ENCODE measurements around the gene PROM1. TPM values are rescaled to one million over a fixed set of nuclear protein-coding genes. Genes with fewer than 3 reads are reported as not detected.

PROM1 gene
- total RNA-seq, 1 donor from 2014 or later: 2.9 TPM

GRCh38 chr4:15961781-15962510, 121.9 kb downstream of the PROM1 start:
- Histone ChIP-seq H3K4me1 (peaks cover 8% of the 10 kb centered on the region), H3K4me3 (no peak overlapping the region), H3K27ac (replicated peaks) (no peak overlapping the region), H3K36me3 (no peaks in the 10 kb centered on the region), H3K27me3 (ENCODE audit: low read depth) (peaks cover 7% of the 10 kb centered on the region), H3K9me3 (replicated peaks) (peaks cover 6% of the 10 kb centered on the region)
- intact Hi-C loops (cut with micrococcal nuclease): no loop called here
- DNase-seq: no peak
- TF ChIP-seq, protein P1, sequence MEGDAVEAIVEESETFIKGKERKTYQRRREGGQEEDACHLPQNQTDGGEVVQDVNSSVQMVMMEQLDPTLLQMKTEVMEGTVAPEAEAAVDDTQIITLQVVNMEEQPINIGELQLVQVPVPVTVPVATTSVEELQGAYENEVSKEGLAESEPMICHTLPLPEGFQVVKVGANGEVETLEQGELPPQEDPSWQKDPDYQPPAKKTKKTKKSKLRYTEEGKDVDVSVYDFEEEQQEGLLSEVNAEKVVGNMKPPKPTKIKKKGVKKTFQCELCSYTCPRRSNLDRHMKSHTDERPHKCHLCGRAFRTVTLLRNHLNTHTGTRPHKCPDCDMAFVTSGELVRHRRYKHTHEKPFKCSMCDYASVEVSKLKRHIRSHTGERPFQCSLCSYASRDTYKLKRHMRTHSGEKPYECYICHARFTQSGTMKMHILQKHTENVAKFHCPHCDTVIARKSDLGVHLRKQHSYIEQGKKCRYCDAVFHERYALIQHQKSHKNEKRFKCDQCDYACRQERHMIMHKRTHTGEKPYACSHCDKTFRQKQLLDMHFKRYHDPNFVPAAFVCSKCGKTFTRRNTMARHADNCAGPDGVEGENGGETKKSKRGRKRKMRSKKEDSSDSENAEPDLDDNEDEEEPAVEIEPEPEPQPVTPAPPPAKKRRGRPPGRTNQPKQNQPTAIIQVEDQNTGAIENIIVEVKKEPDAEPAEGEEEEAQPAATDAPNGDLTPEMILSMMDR (IDR thresholded peaks at IDR 0.05; ENCODE audit: borderline replicate concordance): no peak

GRCh38 chr4:15958562-15958961, 125.3 kb downstream of the PROM1 start:
- intact Hi-C loops (cut with micrococcal nuclease): loop anchor here (5.0 to 10.0 kb wide), 2 partner anchors 154 to 226 kb away; no protein-coding TSS in a partner anchor
- H3K9me3 ChIP-seq (replicated peaks): no peaks in the 10 kb centered on the region
- H3K36me3 ChIP-seq: no peaks in the 10 kb centered on the region
- H3K4me1 ChIP-seq: peaks cover 8% of the 10 kb centered on the region
- H3K27me3 ChIP-seq (ENCODE audit: low read depth): peaks cover 7% of the 10 kb centered on the region
- H3K4me3 ChIP-seq: no peak overlapping the region
- TF ChIP-seq, protein P1 (IDR thresholded peaks at IDR 0.05; ENCODE audit: borderline replicate concordance): no peak
- no peak overlapping the region for H3K27ac ChIP-seq (replicated peaks)
- no peak for DNase-seq

GRCh38 chr4:15956179-15956850, 127.5 kb downstream of the PROM1 start:
- peak; percentile 66 for DNase-seq

DNA sequence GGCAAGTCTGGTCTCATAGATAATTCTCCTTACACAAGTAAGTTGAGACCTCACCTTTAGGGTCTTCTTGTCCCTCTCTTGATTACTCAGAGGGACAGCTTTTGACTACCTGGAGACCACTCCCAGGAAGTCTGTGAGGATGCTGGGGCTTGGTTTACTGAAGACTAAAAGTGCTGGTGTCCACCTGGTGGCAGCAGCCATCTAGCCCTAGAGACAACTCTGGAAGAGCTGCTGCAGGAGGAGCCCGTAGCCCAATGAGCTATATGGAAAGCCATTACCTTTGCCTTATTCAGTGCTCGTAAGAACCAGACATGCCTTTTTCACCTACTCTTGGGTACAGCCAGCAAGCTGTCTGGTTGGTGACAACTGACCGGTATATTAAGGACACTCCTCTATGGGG, 128.2 kb downstream of the PROM1 start:
- H3K27ac ChIP-seq (replicated peaks): no peak overlapping the region
- no peaks in the 10 kb centered on the region for H3K36me3 ChIP-seq
- intact Hi-C loops (cut with micrococcal nuclease): loop anchor here (5.0 to 10.0 kb wide), 2 partner anchors 151 to 223 kb away; no protein-coding TSS in a partner anchor
- TF ChIP-seq, protein P1 (IDR thresholded peaks at IDR 0.05; ENCODE audit: borderline replicate concordance): no peak
- no peak for DNase-seq
- peaks cover 7% of the 10 kb centered on the region for H3K27me3 ChIP-seq (ENCODE audit: low read depth)
- no peak overlapping the region for H3K4me3 ChIP-seq
- H3K4me1 ChIP-seq: no peaks in the 10 kb centered on the region
- no peaks in the 10 kb centered on the region for H3K9me3 ChIP-seq (replicated peaks)

More at GRCh38 chr4:15956179-15956850, 127.5 kb downstream of the PROM1 start:
- H3K4me3 ChIP-seq: no peak overlapping the region
- intact Hi-C loops (cut with micrococcal nuclease): loop anchor here (5.0 to 10.0 kb wide), 2 partner anchors 152 to 224 kb away; no protein-coding TSS in a partner anchor
- H3K36me3 ChIP-seq: no peaks in the 10 kb centered on the region
- TF ChIP-seq, protein P1 (IDR thresholded peaks at IDR 0.05; ENCODE audit: borderline replicate concordance): peak; percentile 89
- H3K27me3 ChIP-seq (ENCODE audit: low read depth): peaks cover 7% of the 10 kb centered on the region
- H3K27ac ChIP-seq (replicated peaks): no peak overlapping the region
- no peaks in the 10 kb centered on the region for H3K9me3 ChIP-seq (replicated peaks)
- no peaks in the 10 kb centered on the region for H3K4me1 ChIP-seq

DNA sequence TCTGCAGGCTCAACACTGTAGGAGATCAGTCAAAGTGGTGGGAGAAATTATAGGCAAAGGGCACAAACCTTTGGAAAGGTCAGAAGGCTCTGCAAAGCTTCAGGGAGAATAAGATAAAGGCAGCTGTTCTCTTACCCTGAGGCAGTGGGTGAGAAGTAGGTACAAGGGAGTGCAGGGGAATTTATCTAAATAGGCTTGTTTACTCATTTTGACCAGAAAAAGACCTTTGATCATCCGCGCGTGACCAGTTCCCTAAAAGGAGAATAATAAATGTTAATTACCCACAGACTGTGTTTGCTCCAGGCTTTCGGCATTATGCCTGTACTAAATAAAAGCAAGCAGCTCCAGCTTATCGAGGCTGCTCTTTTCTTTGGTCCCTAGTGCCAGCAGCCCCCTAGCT, 130.2 kb downstream of the PROM1 start:
- no peaks in the 10 kb centered on the region for H3K4me1 ChIP-seq
- no peaks in the 10 kb centered on the region for H3K36me3 ChIP-seq
- DNase-seq: no peak
- intact Hi-C loops (cut with micrococcal nuclease): loop anchor here (10.0 kb wide), 1 partner anchor 149 kb away; no protein-coding TSS in a partner anchor
- no peaks in the 10 kb centered on the region for H3K9me3 ChIP-seq (replicated peaks)
- H3K27ac ChIP-seq (replicated peaks): no peak overlapping the region
- no peak overlapping the region for H3K4me3 ChIP-seq
- peaks cover 7% of the 10 kb centered on the region for H3K27me3 ChIP-seq (ENCODE audit: low read depth)
- TF ChIP-seq, protein P1 (IDR thresholded peaks at IDR 0.05; ENCODE audit: borderline replicate concordance): no peak

Data from left ventricle myocardium inferior (tissue), 1 donor.